ENCODE data around the gene OGFOD3. TPM values are rescaled to one million over a fixed set of nuclear protein-coding genes. Genes with fewer than 3 reads are reported as not detected.
"Not testable (repeated sequence)": the region's sequence is repeated elsewhere in the genome, so short reads cannot be mapped to it uniquely, and the experiment has no call there.

Gene OGFOD3, protein sequence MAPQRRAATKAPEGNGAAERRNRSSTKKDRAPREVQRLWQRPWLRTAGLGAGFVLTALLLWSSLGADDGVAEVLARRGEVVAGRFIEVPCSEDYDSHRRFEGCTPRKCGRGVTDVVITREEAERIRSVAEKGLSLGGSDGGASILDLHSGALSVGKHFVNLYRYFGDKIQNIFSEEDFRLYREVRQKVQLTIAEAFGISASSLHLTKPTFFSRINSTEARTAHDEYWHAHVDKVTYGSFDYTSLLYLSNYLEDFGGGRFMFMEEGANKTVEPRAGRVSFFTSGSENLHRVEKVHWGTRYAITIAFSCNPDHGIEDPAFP
- total RNA-seq (10 to 100 TPM; 15.8 to 16.5 TPM), total RNA-seq (13.4 to 30.6 reads per million in 2 donors)

- Mint-ChIP-seq H3K36me3 (ENCODE audit: low read depth) (peaks cover 3% of the 10 kb centered on the region), H3K27ac (peak within 1 kb of the TSS; percentile 71), H3K4me3 (peak within 1 kb of the TSS; percentile 85), H3K4me1 (peaks cover 23% of the 10 kb centered on the region), H3K27me3 (no peaks in the 10 kb centered on the region)
- no peaks in the 10 kb centered on the region for H3K9me3 ChIP-seq (ENCODE audit: control insufficient read depth, low read length, poor library complexity, severe bottlenecking)
- DNase-seq (peak; percentile 79 to 90 (median 84)), ATAC-seq (peak; percentile 88)
Measured at GRCh38 chr17:82418001-82418986, at the start of gene OGFOD3, which contains the start of gene HEXD. Gene OGFOD3 (minus strand): TSS chr17:82418586. CDS start chr17:82418485, 101 bp downstream. Gene HEXD (plus strand): TSS chr17:82418347. CDS start chr17:82419800, 1,453 bp downstream.

- Mint-ChIP-seq H3K27ac (peak overlapping the region; percentile 56), H3K27me3 (no peaks in the 10 kb centered on the region)
- no peak for ATAC-seq
Measured at GRCh38 chr17:82465023-82465603, 46.7 kb upstream of the OGFOD3 start.

GRCh38 chr17:82464567-82464929 is 46.2 kb upstream of the OGFOD3 start:
- no peaks in the 10 kb centered on the region for H3K9me3 ChIP-seq (ENCODE audit: control insufficient read depth, low read length, poor library complexity, severe bottlenecking)
- H3K4me3 Mint-ChIP-seq, result no peak overlapping the region
- H3K27me3 Mint-ChIP-seq, result no peaks in the 10 kb centered on the region
- H3K4me1 Mint-ChIP-seq, result peaks cover 25% of the 10 kb centered on the region
- DNase-seq (no peak), ATAC-seq (no peak)
- H3K36me3 Mint-ChIP-seq (ENCODE audit: low read depth), result peaks cover 14% of the 10 kb centered on the region
- peak overlapping the region; percentile 56 for H3K27ac Mint-ChIP-seq

More at GRCh38 chr17:82465023-82465603, 46.7 kb upstream of the OGFOD3 start:
- H3K9me3 ChIP-seq (ENCODE audit: control insufficient read depth, low read length, poor library complexity, severe bottlenecking), result no peaks in the 10 kb centered on the region
- H3K4me3 Mint-ChIP-seq, result no peak overlapping the region
- peaks cover 15% of the 10 kb centered on the region for H3K36me3 Mint-ChIP-seq (ENCODE audit: low read depth)
- peaks cover 25% of the 10 kb centered on the region for H3K4me1 Mint-ChIP-seq
- no peak for DNase-seq

DNA sequence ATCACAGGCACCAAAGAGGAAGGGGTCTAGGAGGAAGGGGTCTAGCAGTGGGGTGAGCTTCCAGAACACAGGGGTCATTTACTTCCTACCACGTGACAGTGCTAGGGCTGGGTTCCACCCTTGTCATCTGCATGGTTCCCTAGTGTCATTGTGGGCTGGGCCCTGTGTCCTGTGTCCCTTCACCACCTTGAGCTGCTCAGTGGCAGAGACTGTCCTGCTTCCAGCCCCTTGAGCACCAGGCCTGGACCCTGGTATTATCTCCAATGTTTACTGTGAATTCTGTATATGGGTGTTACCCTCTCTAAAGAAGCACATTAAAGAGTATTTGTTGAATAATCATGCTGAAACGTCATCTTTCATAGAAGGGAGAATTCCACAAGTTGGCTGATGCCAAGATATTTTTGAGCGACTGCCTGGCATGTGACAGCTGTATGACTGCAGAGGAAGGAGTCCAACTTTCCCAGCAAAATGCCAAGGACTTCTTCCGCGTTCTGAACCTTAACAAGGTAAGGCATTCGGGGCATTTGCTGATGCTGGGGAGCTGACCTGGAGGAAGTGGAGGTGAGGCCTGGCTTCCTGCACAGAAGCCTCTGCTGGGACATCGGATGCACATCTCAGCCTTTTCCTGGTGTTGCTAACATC is 45.7 kb upstream of the OGFOD3 start:
- no peak for ATAC-seq
- peaks cover 29% of the 10 kb centered on the region for H3K4me1 Mint-ChIP-seq
- H3K9me3 ChIP-seq (ENCODE audit: control insufficient read depth, low read length, poor library complexity, severe bottlenecking), result no peaks in the 10 kb centered on the region
- H3K4me3 Mint-ChIP-seq, result no peak overlapping the region
- no peaks in the 10 kb centered on the region for H3K27me3 Mint-ChIP-seq
- H3K36me3 Mint-ChIP-seq (ENCODE audit: low read depth), result peaks cover 10% of the 10 kb centered on the region
- no peak for DNase-seq
- H3K27ac Mint-ChIP-seq, result peak overlapping the region; percentile 56

DNA sequence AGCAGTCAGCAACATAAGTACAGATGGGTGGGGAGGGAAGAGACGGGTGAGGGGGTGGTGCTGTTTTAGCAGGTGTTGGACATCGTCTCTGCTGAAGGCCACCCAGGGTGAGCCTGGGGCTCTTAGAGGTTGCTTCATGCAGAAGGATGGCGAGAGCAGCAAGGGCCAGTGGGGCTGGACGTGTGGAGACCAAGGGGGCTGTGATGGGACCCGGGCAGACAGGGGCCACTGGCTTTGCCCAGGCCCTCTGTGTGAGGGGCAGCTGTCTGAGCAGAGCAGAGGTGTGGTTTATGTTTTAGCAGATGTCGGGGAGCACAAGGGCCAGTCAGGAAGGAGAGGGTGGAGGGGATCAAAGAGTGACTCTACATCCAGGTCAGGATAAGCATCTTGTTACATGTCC is 45.0 kb upstream of the OGFOD3 start:
- ATAC-seq (no peak), DNase-seq (no peak)
- no peaks in the 10 kb centered on the region for H3K27me3 Mint-ChIP-seq
- H3K36me3 Mint-ChIP-seq (ENCODE audit: low read depth), result peaks cover 10% of the 10 kb centered on the region
- no peaks in the 10 kb centered on the region for H3K9me3 ChIP-seq (ENCODE audit: control insufficient read depth, low read length, poor library complexity, severe bottlenecking)
- H3K4me1 Mint-ChIP-seq, result peaks cover 31% of the 10 kb centered on the region
- no peak overlapping the region for H3K27ac Mint-ChIP-seq
- H3K4me3 Mint-ChIP-seq, result no peak overlapping the region

- H3K9me3 ChIP-seq (ENCODE audit: control insufficient read depth, low read length, poor library complexity, severe bottlenecking), result no peaks in the 10 kb centered on the region
- ATAC-seq (no peak), DNase-seq (no peak)
- no peak overlapping the region for H3K4me3 Mint-ChIP-seq
- peaks cover 10% of the 10 kb centered on the region for H3K36me3 Mint-ChIP-seq (ENCODE audit: low read depth)
- H3K27ac Mint-ChIP-seq, result peak overlapping the region; percentile 82
- H3K27me3 Mint-ChIP-seq, result no peaks in the 10 kb centered on the region
- peaks cover 41% of the 10 kb centered on the region for H3K4me1 Mint-ChIP-seq
Measured at GRCh38 chr17:82461827-82462524, 43.6 kb upstream of the OGFOD3 start.

- DNase-seq; H3K36me3 Mint-ChIP-seq (ENCODE audit: low read depth); H3K9me3 ChIP-seq (ENCODE audit: control insufficient read depth, low read length, poor library complexity, severe bottlenecking); H3K27me3 Mint-ChIP-seq; ATAC-seq: not testable (repeated sequence)
- H3K4me3 Mint-ChIP-seq, result peak overlapping the region; percentile 36
- peak overlapping the region; percentile 90 for H3K27ac Mint-ChIP-seq
- H3K4me1 Mint-ChIP-seq, result peaks cover 34% of the 10 kb centered on the region
Measured at GRCh38 chr17:82459936-82460335, 41.5 kb upstream of the OGFOD3 start.

DNA sequence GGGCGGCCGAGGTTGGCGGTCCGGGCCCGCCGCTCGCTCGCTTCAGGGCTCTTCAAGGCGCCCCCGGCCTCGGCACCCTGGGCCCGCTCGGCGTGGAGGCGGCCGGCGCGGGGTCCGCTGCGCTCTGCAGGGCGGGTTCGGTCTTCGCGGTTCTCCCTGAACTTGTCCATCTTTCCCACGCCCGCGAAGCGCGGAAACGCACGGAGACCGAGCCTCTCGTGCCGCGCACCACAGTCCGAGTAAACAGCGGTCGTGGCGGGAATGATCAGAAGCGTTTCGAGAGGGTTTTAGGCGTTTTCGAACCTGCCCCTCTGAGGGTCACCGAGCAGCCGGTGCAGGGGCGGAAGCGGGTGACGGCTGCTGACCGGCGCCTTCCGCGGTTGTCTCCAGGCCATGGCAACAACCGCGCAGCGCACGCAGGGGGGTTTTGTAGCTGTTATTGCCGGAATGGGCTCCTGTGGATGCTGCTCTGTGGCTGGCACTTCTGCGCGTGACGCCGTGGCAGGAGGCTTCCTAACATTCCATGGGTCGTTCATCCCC is 40.6 kb upstream of the OGFOD3 start:
- no peaks in the 10 kb centered on the region for H3K9me3 ChIP-seq (ENCODE audit: control insufficient read depth, low read length, poor library complexity, severe bottlenecking)
- Mint-ChIP-seq H3K27me3 (no peaks in the 10 kb centered on the region), H3K27ac (peak overlapping the region; percentile 90), H3K4me3 (peak overlapping the region; percentile 93), H3K36me3 (ENCODE audit: low read depth) (peaks cover 6% of the 10 kb centered on the region), H3K4me1 (peaks cover 34% of the 10 kb centered on the region)
- DNase-seq, result peak in 2 of 3 donors; percentile 18 to 25
- no peak for ATAC-seq

DNA sequence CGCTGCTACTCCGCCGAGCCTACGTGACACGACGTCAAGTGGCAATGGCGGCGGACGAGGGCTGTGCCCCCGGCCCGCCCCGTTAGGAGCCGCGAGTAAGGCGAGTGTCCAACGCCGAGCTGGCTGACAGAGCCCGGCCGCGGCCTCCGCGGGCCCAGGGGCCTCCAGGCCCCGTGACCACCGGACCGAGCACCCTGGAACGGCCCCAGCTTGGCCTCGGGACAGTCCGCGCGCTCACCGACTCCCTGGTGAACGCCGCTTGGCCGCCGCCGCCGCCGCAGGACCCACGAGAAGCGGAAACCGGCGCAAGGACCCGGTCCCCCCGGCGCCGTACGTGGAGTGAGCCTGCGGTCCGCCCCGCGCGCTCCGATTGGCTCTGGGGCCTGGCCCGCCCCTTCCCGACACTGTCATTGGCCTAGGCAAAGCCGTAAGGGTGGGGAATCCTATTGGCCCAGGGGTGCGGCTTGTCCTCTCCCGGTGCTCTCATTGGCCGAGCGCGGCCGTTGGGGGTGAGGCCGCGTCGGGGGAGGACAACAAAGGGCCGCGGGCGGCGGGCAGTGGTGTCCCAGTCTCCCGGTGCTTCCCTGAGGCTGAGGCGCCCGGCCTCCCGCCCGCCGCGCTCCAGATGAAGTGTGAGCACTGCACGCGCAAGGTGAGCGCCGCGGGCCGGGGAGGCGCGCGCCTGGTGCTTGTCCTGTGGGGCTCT is 39.9 kb upstream of the OGFOD3 start, which contains the start of gene NARF:
Gene NARF, plus strand, starts transcription at position 563 of the 706 bp plus-strand sequence. Its CDS starts 63 bp downstream, at position 626.
- H3K4me3 Mint-ChIP-seq, result peak within 1 kb of the TSS; percentile 93
- H3K9me3 ChIP-seq (ENCODE audit: control insufficient read depth, low read length, poor library complexity, severe bottlenecking), result no peaks in the 10 kb centered on the region
- H3K27ac Mint-ChIP-seq, result peak within 1 kb of the TSS; percentile 92
- H3K27me3 Mint-ChIP-seq, result no peaks in the 10 kb centered on the region
- H3K36me3 Mint-ChIP-seq (ENCODE audit: low read depth), result peaks cover 4% of the 10 kb centered on the region
- peaks cover 30% of the 10 kb centered on the region for H3K4me1 Mint-ChIP-seq
- DNase-seq (peak; percentile 91 to 92 (median 91)), ATAC-seq (peak; percentile 97)

DNA sequence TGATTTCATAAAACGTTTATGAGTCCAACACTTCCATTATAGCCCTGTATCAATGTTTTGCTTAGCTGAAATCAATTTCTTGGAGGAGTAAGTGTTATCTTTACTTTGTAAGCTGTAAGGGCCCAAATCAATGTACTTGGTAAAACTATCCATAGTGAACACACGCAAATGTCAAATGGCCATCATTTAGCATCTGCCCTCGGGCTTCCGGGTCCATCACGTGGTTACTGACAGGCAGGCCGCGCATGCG is 39.5 kb upstream of the OGFOD3 start:
- peaks cover 4% of the 10 kb centered on the region for H3K36me3 Mint-ChIP-seq (ENCODE audit: low read depth)
- DNase-seq (no peak), ATAC-seq (no peak)
- H3K4me3 Mint-ChIP-seq, result peak overlapping the region; percentile 93
- H3K9me3 ChIP-seq (ENCODE audit: control insufficient read depth, low read length, poor library complexity, severe bottlenecking), result no peaks in the 10 kb centered on the region
- H3K4me1 Mint-ChIP-seq, result peaks cover 27% of the 10 kb centered on the region
- peak overlapping the region; percentile 92 for H3K27ac Mint-ChIP-seq
- H3K27me3 Mint-ChIP-seq, result no peaks in the 10 kb centered on the region

- ATAC-seq, result no peak
- no peaks in the 10 kb centered on the region for H3K27me3 Mint-ChIP-seq
- H3K4me3 Mint-ChIP-seq, result peak overlapping the region; percentile 93
- H3K4me1 Mint-ChIP-seq, result peaks cover 24% of the 10 kb centered on the region
- peaks cover under 1% of the 10 kb centered on the region for H3K36me3 Mint-ChIP-seq (ENCODE audit: low read depth)
- DNase-seq, result no peak
- H3K9me3 ChIP-seq (ENCODE audit: control insufficient read depth, low read length, poor library complexity, severe bottlenecking), result no peaks in the 10 kb centered on the region
- peak overlapping the region; percentile 92 for H3K27ac Mint-ChIP-seq
Measured at GRCh38 chr17:82457073-82457928, 38.9 kb upstream of the OGFOD3 start.
